ENCODE data around the gene NCS1.

The NCS1 gene

GRCh38 chr9:130225586-130225985 lies 53.4 kb downstream of the NCS1 start:
- TF ChIP-seq, protein P1, sequence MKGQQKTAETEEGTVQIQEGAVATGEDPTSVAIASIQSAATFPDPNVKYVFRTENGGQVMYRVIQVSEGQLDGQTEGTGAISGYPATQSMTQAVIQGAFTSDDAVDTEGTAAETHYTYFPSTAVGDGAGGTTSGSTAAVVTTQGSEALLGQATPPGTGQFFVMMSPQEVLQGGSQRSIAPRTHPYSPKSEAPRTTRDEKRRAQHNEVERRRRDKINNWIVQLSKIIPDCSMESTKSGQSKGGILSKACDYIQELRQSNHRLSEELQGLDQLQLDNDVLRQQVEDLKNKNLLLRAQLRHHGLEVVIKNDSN (IDR thresholded peaks at IDR 0.05), result no peak
- TF ChIP-seq CREB1 (IDR thresholded peaks at IDR 0.05; ENCODE audit: low read depth), result no peak
- no peak for TF ChIP-seq EP300 (IDR thresholded peaks at IDR 0.05; ENCODE audit: borderline replicate concordance)
- TF ChIP-seq TCF12 (IDR thresholded peaks at IDR 0.05; ENCODE audit: low read depth), result no peak
- no peak for TF ChIP-seq NFIC (IDR thresholded peaks at IDR 0.05)
- TF ChIP-seq FOXM1 (IDR thresholded peaks at IDR 0.05; ENCODE audit: borderline replicate concordance, low read depth), result no peak
- TF ChIP-seq CEBPB (IDR thresholded peaks at IDR 0.05), result no peak

DNA sequence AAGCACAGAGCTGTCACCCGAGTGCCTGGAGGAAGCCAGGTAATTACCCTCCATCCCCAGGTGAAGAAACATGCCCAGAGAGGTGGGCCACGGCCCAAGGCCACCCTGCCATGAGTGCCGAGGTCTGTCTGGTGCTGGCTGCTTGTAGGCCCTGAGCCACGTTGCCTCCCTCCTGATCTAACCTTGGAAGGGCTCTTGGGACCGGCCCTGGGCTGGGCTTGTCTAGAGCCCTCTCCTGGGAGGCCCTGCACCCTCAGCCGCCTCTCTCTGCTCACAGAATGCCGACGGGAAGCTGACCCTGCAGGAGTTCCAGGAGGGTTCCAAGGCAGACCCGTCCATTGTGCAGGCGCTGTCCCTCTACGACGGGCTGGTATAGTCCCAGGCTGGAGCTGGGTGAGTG lies 53.9 kb downstream of the NCS1 start:
- no peak for TF ChIP-seq FOXM1 (IDR thresholded peaks at IDR 0.05; ENCODE audit: borderline replicate concordance, low read depth)
- TF ChIP-seq ZBTB7A (IDR thresholded peaks at IDR 0.05; ENCODE audit: low read depth), result no peak
- TF ChIP-seq NFIC (IDR thresholded peaks at IDR 0.05), result no peak
- TF ChIP-seq, protein P2, sequence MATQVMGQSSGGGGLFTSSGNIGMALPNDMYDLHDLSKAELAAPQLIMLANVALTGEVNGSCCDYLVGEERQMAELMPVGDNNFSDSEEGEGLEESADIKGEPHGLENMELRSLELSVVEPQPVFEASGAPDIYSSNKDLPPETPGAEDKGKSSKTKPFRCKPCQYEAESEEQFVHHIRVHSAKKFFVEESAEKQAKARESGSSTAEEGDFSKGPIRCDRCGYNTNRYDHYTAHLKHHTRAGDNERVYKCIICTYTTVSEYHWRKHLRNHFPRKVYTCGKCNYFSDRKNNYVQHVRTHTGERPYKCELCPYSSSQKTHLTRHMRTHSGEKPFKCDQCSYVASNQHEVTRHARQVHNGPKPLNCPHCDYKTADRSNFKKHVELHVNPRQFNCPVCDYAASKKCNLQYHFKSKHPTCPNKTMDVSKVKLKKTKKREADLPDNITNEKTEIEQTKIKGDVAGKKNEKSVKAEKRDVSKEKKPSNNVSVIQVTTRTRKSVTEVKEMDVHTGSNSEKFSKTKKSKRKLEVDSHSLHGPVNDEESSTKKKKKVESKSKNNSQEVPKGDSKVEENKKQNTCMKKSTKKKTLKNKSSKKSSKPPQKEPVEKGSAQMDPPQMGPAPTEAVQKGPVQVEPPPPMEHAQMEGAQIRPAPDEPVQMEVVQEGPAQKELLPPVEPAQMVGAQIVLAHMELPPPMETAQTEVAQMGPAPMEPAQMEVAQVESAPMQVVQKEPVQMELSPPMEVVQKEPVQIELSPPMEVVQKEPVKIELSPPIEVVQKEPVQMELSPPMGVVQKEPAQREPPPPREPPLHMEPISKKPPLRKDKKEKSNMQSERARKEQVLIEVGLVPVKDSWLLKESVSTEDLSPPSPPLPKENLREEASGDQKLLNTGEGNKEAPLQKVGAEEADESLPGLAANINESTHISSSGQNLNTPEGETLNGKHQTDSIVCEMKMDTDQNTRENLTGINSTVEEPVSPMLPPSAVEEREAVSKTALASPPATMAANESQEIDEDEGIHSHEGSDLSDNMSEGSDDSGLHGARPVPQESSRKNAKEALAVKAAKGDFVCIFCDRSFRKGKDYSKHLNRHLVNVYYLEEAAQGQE (IDR thresholded peaks at IDR 0.05; ENCODE audit: low read depth), result no peak
- TF ChIP-seq CEBPB (IDR thresholded peaks at IDR 0.05), result no peak
- TF ChIP-seq TCF12 (IDR thresholded peaks at IDR 0.05; ENCODE audit: low read depth), result no peak

GRCh38 chr9:130227833-130228232 lies 55.6 kb downstream of the NCS1 start:
- TF ChIP-seq RAD21 (IDR thresholded peaks at IDR 0.05; ENCODE audit: low read depth), result no peak
- peak; percentile 59; the same call in 1 of the 2 replicates for TF ChIP-seq YY1 (IDR thresholded peaks at IDR 0.05; ENCODE audit: low read depth)

DNA sequence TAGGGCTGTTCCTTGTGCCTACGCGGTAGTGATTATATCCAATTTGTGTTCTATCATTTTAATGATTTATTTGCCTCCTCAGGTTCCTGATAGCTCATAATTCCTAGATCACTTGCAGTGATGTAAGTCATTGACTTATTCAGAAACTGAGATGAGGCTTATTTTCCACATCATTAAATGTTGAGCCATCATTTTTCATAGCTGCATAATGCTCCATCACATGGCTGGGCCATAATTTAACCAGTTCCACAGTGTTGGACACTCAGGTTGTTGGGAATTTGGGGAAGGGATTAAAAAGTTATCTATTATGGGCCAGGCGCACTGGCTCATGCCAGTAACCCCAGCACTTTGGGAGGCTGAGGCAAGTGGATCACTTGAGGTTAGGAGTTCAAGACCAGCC lies 57.6 kb downstream of the NCS1 start:
- no peak for TF ChIP-seq FOXM1 (IDR thresholded peaks at IDR 0.05; ENCODE audit: borderline replicate concordance, low read depth)
- no peak for TF ChIP-seq CREB1 (IDR thresholded peaks at IDR 0.05; ENCODE audit: low read depth)

GRCh38 chr9:130230631-130231030 lies 58.4 kb downstream of the NCS1 start:
- TF ChIP-seq ZBTB7A (IDR thresholded peaks at IDR 0.05; ENCODE audit: low read depth) (no peak), TEAD4 (IDR thresholded peaks at IDR 0.05) (no peak), NFIC (IDR thresholded peaks at IDR 0.05) (no peak), YY1 (IDR thresholded peaks at IDR 0.05; ENCODE audit: low read depth) (no peak), CREB1 (IDR thresholded peaks at IDR 0.05; ENCODE audit: low read depth) (no peak), FOXM1 (IDR thresholded peaks at IDR 0.05; ENCODE audit: borderline replicate concordance, low read depth) (no peak)
- TF ChIP-seq, protein P2 (IDR thresholded peaks at IDR 0.05; ENCODE audit: low read depth), result no peak

DNA sequence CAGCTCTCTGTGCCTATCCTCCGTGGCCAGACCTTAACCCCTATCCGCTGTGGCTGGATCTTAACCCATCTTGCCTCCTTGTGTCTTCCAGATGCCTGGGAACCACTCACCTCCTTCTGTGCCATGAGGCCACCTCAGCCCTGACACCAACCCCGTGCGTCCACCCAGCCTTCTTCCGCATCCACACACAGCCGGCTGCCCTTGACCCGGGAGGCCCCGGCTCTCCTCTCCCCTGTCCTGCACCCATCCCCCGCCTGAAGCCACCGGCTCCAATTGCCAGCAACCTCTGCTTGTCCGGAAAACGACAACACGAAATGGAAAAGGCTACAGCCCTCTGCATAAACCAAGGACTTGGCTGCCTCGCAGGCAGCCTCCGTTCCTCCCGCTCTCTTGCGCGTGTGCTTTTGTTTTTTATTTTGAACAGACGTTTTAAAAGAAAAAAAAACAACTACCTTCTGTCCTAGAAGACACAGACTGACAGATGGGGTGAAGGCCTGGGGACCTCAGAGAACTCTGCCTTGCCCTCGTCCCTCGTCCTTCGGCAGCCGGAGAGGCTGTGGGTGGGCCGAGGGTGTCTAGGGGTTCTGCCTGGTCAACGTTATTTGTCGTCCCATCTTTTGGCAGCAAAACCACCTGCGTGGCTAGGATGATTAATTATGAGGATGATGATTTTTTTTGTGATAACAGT lies 60.8 kb downstream of the NCS1 start:
- no peak for TF ChIP-seq ZBTB7A (IDR thresholded peaks at IDR 0.05; ENCODE audit: low read depth)
- no peak for TF ChIP-seq FOXM1 (IDR thresholded peaks at IDR 0.05; ENCODE audit: borderline replicate concordance, low read depth)
- no peak for TF ChIP-seq TEAD4 (IDR thresholded peaks at IDR 0.05)
- TF ChIP-seq EP300 (IDR thresholded peaks at IDR 0.05; ENCODE audit: borderline replicate concordance), result no peak
- TF ChIP-seq, protein P3, sequence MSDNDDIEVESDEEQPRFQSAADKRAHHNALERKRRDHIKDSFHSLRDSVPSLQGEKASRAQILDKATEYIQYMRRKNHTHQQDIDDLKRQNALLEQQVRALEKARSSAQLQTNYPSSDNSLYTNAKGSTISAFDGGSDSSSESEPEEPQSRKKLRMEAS (IDR thresholded peaks at IDR 0.05), result no peak
- TF ChIP-seq TAF1 (IDR thresholded peaks at IDR 0.05; ENCODE audit: low read depth), result no peak
- no peak for TF ChIP-seq RAD21 (IDR thresholded peaks at IDR 0.05; ENCODE audit: low read depth)
- TF ChIP-seq, protein P1 (IDR thresholded peaks at IDR 0.05), result no peak
- TF ChIP-seq CEBPB (IDR thresholded peaks at IDR 0.05), result no peak
- TF ChIP-seq YY1 (IDR thresholded peaks at IDR 0.05; ENCODE audit: low read depth), result no peak
- no peak for TF ChIP-seq TCF12 (IDR thresholded peaks at IDR 0.05; ENCODE audit: low read depth)
- TF ChIP-seq, protein P2 (IDR thresholded peaks at IDR 0.05; ENCODE audit: low read depth), result no peak
- no peak for TF ChIP-seq CREB1 (IDR thresholded peaks at IDR 0.05; ENCODE audit: low read depth)
- no peak for TF ChIP-seq NFIC (IDR thresholded peaks at IDR 0.05)
- TF ChIP-seq EGR1 (IDR thresholded peaks at IDR 0.05), result no peak

Measured in Ishikawa (cell line).